Measurements from ENCODE around the gene PBX4. TPM values are rescaled to one million over a fixed set of nuclear protein-coding genes. Genes with fewer than 3 reads are reported as not detected.

The PBX4 gene
- total RNA-seq, 4 donors from 2014 or later: 22.5 to 62.4 (median 38.4) TPM

GRCh38 chr19:19653597-19654147, 35.2 kb upstream of the PBX4 start:
- no peak overlapping the region for H3K4me3 ChIP-seq (replicated peaks in 1 of 3)
- H3K27me3 ChIP-seq: no peaks in the 10 kb centered on the region
- no peaks in the 10 kb centered on the region for H3K9me3 ChIP-seq
- 94 to 97% methylated on average over 22 to 23 of the region's 23 CpGs for WGBS, 2 donors
- H3K27ac ChIP-seq: no peak overlapping the region
- no peaks in the 10 kb centered on the region for H3K4me1 ChIP-seq
- no peak for TF ChIP-seq POLR2A (IDR thresholded peaks at IDR 0.05)
- TF ChIP-seq, protein P1, sequence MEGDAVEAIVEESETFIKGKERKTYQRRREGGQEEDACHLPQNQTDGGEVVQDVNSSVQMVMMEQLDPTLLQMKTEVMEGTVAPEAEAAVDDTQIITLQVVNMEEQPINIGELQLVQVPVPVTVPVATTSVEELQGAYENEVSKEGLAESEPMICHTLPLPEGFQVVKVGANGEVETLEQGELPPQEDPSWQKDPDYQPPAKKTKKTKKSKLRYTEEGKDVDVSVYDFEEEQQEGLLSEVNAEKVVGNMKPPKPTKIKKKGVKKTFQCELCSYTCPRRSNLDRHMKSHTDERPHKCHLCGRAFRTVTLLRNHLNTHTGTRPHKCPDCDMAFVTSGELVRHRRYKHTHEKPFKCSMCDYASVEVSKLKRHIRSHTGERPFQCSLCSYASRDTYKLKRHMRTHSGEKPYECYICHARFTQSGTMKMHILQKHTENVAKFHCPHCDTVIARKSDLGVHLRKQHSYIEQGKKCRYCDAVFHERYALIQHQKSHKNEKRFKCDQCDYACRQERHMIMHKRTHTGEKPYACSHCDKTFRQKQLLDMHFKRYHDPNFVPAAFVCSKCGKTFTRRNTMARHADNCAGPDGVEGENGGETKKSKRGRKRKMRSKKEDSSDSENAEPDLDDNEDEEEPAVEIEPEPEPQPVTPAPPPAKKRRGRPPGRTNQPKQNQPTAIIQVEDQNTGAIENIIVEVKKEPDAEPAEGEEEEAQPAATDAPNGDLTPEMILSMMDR (IDR thresholded peaks at IDR 0.05): no peak
- H3K36me3 ChIP-seq: peaks cover 75 to 93% of the 10 kb centered on the region in 2 donors
- DNase-seq: no peak
- intact Hi-C loops (cut with DNase I): no loop called here

DNA sequence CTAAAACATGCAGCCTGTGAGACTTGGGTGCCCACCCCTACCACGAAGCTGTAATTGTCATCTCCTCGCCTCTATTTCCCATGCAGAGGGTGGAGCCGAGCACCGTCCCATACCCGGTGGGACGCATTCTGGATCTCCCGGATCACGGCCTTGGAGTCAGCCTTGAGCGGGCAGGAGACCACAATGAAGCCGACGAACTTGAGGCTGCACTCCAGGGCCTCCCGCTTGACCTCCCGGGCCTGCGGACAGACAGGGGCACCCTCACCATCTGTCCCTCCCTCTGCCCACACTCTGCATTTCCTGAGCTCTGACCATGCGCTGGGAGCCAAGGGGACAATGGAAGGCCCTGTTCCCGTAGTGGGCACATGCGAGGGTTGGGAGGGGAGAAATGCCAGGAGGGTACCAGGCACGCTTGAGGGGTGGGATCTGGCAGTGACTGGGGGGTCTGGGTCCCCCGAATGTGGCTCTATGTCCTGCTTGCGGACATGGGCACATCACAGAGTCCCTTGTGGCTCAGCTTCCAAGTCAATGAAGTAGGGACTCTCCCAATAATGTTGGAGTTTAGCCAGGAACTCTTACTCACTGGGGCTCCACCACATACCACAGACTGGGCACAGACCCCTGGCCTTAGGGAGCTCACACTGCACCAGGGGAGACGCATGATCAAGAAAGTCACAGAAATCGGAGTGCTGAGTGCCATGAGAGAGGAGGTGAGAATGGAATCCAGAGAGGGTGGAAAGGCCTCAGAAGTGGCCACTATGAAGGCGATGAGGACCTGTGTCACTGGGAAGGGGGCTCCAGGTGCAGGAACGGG, 34.2 kb upstream of the PBX4 start:
- no peaks in the 10 kb centered on the region for H3K27me3 ChIP-seq
- no peaks in the 10 kb centered on the region for H3K4me1 ChIP-seq
- DNase-seq: no peak
- intact Hi-C loops (cut with DNase I): no loop called here
- no peaks in the 10 kb centered on the region for H3K9me3 ChIP-seq
- no peak for TF ChIP-seq POLR2A (IDR thresholded peaks at IDR 0.05)
- 92 to 96% methylated on average over 19 to 24 of the region's 24 CpGs for WGBS, 2 donors
- no peak overlapping the region for H3K4me3 ChIP-seq (replicated peaks in 1 of 3)
- peaks cover 70 to 84% of the 10 kb centered on the region in 2 donors for H3K36me3 ChIP-seq
- no peak overlapping the region for H3K27ac ChIP-seq

GRCh38 chr19:19651076-19651475, 32.6 kb upstream of the PBX4 start:
- Histone ChIP-seq H3K27ac (no peak overlapping the region), H3K9me3 (no peaks in the 10 kb centered on the region), H3K27me3 (no peaks in the 10 kb centered on the region), H3K4me3 (replicated peaks in 1 of 3) (no peak overlapping the region), H3K4me1 (no peaks in the 10 kb centered on the region), H3K36me3 (peaks cover 75 to 84% of the 10 kb centered on the region in 2 donors)
- TF ChIP-seq POLR2A (IDR thresholded peaks at IDR 0.05): no peak
- TF ChIP-seq, protein P1 (IDR thresholded peaks at IDR 0.05): no peak
- intact Hi-C loops (cut with DNase I): no loop called here
- no peak for DNase-seq
- 87 to 89% methylated on average over 6 to 13 of the region's 13 CpGs for WGBS, 2 donors

DNA sequence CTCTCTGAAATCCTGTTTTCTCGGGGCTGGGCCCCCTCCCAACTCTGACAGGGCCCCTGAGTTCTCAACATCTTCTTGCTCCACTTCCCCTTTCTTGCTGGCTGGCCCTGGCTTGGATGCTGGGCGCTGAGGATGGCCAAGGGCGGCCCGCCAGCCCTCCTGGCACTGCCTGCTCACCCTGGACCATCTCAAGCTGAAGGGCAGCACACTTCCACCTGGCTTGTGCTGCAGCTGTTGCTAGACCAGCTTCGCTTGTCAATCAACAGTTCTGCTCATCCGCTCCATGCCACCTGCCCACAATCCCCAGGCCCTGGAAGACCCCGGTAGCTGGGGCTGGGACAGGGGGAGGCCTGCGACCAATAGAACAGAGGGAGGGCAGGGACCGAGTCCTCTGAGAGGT, 31.8 kb upstream of the PBX4 start:
- H3K27me3 ChIP-seq: no peaks in the 10 kb centered on the region
- H3K4me3 ChIP-seq (replicated peaks in 1 of 3): no peak overlapping the region
- no peaks in the 10 kb centered on the region for H3K4me1 ChIP-seq
- 89 to 93% methylated on average over 5 to 8 of the region's 9 CpGs for WGBS, 2 donors
- TF ChIP-seq, protein P1 (IDR thresholded peaks at IDR 0.05): no peak
- TF ChIP-seq POLR2A (IDR thresholded peaks at IDR 0.05): no peak
- DNase-seq: no peak
- no peak overlapping the region for H3K27ac ChIP-seq
- no peaks in the 10 kb centered on the region for H3K9me3 ChIP-seq
- intact Hi-C loops (cut with DNase I): no loop called here
- peaks cover 75 to 84% of the 10 kb centered on the region in 2 donors for H3K36me3 ChIP-seq

- Histone ChIP-seq H3K27me3 (no peaks in the 10 kb centered on the region), H3K4me3 (replicated peaks in 1 of 3) (no peak overlapping the region), H3K36me3 (peaks cover 75 to 80% of the 10 kb centered on the region in 2 donors), H3K27ac (no peak overlapping the region), H3K4me1 (no peaks in the 10 kb centered on the region), H3K9me3 (no peaks in the 10 kb centered on the region)
- 93 to 98% methylated on average over 4 to 18 of the region's 22 CpGs for WGBS, 2 donors
- no peak for DNase-seq
- intact Hi-C loops (cut with DNase I): no loop called here
- TF ChIP-seq, protein P1 (IDR thresholded peaks at IDR 0.05): no peak
- no peak for TF ChIP-seq POLR2A (IDR thresholded peaks at IDR 0.05)
Measured at GRCh38 chr19:19649580-19649995, 31.1 kb upstream of the PBX4 start.
